GM19023 (cell line): ENCODE data around the gene RPP25.
"Not testable (repeated sequence)": the region's sequence is repeated elsewhere in the genome, so short reads cannot be mapped to it uniquely, and the experiment has no call there.

ENCODE experiments used
- ATAC-seq: cut with Tn5 transposase; IDR thresholded peaks from one replicate; pipeline ENCODE4 v1.9.1; 2021; ENCODE audit warnings: mild to moderate bottlenecking, moderate library complexity; ENCODE audit not compliant: unreplicated experiment

Gene RPP25

GRCh38 chr15:74924525-74924924 lies 32.0 kb downstream of the RPP25 start:
- ATAC-seq: no peak

GRCh38 chr15:74920456-74920855 lies 36.1 kb downstream of the RPP25 start:
- ATAC-seq: no peak

DNA sequence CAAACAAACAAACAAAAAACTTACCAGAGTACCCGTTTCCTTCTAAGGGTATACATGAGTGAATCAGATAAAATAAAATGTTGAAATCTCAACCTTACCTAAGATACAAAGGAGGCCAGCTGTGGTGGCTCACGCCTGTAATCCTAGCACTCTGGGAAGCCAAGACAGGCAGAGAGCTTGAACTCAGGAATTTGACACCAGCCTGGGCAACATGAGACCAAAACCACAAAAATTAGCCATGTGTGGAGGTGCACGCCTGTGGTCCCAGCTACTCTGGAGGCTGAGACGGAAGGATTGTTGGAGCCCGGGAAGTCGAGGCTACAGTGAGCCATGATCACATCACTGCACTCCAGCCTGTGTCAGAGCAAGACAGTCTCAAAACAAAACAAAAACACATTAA lies 38.9 kb downstream of the RPP25 start:
- no peak for ATAC-seq

DNA sequence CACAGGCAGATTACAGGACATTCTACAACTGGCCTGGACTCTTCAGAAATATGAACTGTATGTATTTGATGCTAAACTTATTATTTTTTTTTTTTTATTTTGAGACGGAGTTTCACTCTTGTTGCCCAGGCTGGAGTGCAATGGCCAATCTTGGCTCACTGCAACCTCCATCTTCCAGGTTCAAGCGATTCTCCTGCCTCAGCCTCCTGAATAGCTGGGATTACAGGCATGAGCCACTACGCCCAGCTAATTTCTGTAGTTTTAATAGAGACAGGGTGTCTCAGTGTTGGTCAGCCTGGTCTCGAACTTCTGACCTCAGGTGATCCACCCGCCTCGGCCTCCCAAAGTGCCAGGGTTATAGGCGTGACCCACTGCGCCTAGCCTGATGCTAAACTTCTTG lies 42.8 kb downstream of the RPP25 start:
- ATAC-seq: not testable (repeated sequence)

GRCh38 chr15:74913041-74913440 lies 43.5 kb downstream of the RPP25 start:
- no peak for ATAC-seq

DNA sequence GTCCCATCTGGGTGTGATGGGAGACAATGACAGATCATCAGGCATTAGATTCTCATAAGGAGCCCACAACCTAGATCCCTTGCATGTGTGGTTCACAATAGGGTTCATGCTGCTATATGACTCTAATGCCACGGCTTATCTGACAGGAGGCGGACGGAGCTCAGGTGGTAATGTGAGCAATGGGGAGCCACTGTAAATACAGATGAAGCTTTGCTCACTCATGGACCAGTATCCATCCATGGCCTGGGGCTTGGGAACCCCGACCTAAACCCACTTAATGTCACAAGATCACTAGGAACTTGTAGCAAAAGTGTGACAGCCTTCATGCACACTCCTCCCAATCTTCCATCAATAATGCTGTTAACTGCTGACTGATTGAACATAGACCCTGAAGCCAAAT lies 47.9 kb downstream of the RPP25 start:
- no peak for ATAC-seq

GRCh38 chr15:74907163-74907870 lies 49.3 kb downstream of the RPP25 start:
- ATAC-seq: no peak

DNA sequence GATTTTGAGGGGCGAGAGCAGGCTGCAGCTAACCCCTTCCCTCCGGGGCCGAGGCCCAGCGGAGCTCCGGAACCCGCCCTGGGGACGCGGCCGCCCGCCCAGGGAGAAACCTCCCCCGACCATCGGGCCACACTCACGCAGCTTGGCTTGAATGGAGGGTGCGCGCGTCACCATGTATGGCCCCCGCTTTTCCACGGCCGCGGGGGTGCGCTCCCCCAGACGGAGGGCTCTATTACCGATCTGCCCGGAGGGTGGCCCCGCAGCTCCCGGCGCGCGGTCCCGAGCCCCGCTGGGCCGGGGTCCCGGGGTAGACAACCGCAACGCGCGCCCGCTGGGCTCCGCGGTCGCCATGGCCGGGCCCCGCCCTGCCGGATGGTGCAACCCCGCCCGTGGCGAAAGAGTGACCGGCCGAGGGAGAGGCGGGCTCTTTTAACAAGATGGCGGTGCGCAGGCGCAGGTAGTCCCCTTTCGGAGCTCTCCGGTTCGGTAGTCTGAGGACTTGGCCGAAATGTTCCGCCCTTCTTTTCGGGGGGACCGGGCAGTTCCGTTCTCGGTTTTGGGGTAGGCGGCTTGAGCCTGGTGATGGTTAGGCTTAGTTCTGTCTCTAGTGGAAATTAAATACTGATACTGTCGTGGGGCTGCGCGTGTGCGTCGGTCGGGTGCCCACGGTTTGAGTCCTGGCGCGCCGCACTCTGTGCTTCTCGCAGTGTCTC lies 50.0 kb downstream of the RPP25 start, which contains the start of gene FAM219B:
Gene FAM219B, minus strand, starts transcription at position 402 of the 713 bp plus-strand sequence. Its CDS starts 51 bp downstream, at position 351.
- ATAC-seq: peak; percentile 85

DNA sequence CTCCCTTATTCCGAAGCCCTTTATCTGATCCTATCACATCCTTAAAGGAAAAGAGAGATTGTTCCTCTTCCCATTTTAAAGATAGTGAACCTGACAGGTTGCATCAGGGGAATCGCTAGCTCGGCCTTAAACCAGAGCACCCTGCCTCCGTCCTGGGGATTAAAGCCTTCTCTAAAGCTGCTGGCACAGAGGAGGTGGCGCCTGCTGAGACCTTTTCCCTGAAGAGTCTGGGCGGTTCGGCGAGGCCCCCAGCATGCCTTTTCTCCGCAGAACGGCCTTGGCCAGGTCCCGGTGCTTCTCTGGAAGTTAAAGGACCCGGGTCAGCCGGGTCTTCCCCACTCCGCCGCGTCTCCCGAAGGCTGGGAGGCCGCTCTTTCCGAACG lies 50.5 kb downstream of the RPP25 start:
- peak; percentile 24 for ATAC-seq
